ENCODE results near the gene POLD2.

- TF ChIP-seq CTCF (conservative IDR thresholded peaks at IDR 0.05 in 1 of 2, IDR thresholded peaks at IDR 0.05 in 1 of 2; ENCODE audit: extremely low read depth in 1 of 2, insufficient read depth in 1 of 2, low read depth in 1 of 2, low read length in 2 of 2): no peak
- TF ChIP-seq EZH2 (IDR thresholded peaks at IDR 0.05; ENCODE audit: borderline replicate concordance, low read length): no peak
Observed at GRCh38 chr7:44156453-44157010, 33.2 kb upstream of the POLD2 start.

Data from mammary epithelial cell (primary cell).